NCI-H146 treated with DMSO at 0.1 percent for 48 hours (cell line): ENCODE data around the gene IGSF22.

Experiments used
- DNase-seq: peaks from one replicate; lab custom pipeline; 2025; ENCODE audit not compliant: unreplicated experiment; lab: John Stamatoyannopoulos, UW

The IGSF22 gene

GRCh38 chr11:18726040-18726439, at the start of gene IGSF22:
IGSF22 (minus strand) TSS chr11:18726188; CDS start chr11:18724236, 1,952 bp downstream.
- no peak for DNase-seq

- no peak for DNase-seq
These were observed 48.8 kb upstream of the IGSF22 start for GRCh38 chr11:18774801-18775200.

GRCh38 chr11:18773681-18774080, 47.7 kb upstream of the IGSF22 start:
- DNase-seq, result no peak

GRCh38 chr11:18773104-18773503, 47.1 kb upstream of the IGSF22 start:
- no peak for DNase-seq

- DNase-seq, result no peak
These were observed 46.2 kb upstream of the IGSF22 start for GRCh38 chr11:18772211-18772610.

- no peak for DNase-seq
These were observed 45.5 kb upstream of the IGSF22 start for GRCh38 chr11:18771266-18772035.

- no peak for DNase-seq
These were observed 44.6 kb upstream of the IGSF22 start for GRCh38 chr11:18770479-18771125.

- no peak for DNase-seq
These were observed 43.9 kb upstream of the IGSF22 start for GRCh38 chr11:18769802-18770456.

GRCh38 chr11:18768978-18769377, 43.0 kb upstream of the IGSF22 start:
- no peak for DNase-seq

GRCh38 chr11:18768472-18768901, 42.5 kb upstream of the IGSF22 start:
- DNase-seq, result no peak

GRCh38 chr11:18766015-18766414, 40.0 kb upstream of the IGSF22 start:
- DNase-seq, result no peak

- no peak for DNase-seq
These were observed 39.6 kb upstream of the IGSF22 start for GRCh38 chr11:18765554-18765953.

- DNase-seq, result no peak
These were observed 35.8 kb upstream of the IGSF22 start for GRCh38 chr11:18761741-18762140.

- no peak for DNase-seq
These were observed 35.2 kb upstream of the IGSF22 start for GRCh38 chr11:18761144-18761543.

GRCh38 chr11:18757811-18758210, 31.8 kb upstream of the IGSF22 start:
- DNase-seq, result no peak

GRCh38 chr11:18756889-18757288, 30.9 kb upstream of the IGSF22 start:
- no peak for DNase-seq

- DNase-seq, result no peak
These were observed 28.3 kb upstream of the IGSF22 start for GRCh38 chr11:18754308-18754707.

- DNase-seq, result no peak
These were observed 26.5 kb upstream of the IGSF22 start for GRCh38 chr11:18752502-18752901.

GRCh38 chr11:18750944-18751343, 25.0 kb upstream of the IGSF22 start:
- DNase-seq, result no peak

GRCh38 chr11:18749681-18750319, 23.8 kb upstream of the IGSF22 start:
- DNase-seq, result no peak

GRCh38 chr11:18748766-18749365, 22.9 kb upstream of the IGSF22 start:
- DNase-seq, result no peak
